GM12878 (cell line): ENCODE results near the gene LCN12.

Source experiments
- CEBPB ChIP-seq, 2 experiments: fragments of 150-350 bp in 1 of 2; IDR thresholded peaks; 2 replicates each; pipeline ENCODE4 v1.6.1; 2012 to 2014; ENCODE audit warnings: low read depth in 2 of 2, low read length in 2 of 2, borderline replicate concordance in 1 of 2, inconsistent platforms in 1 of 2
- CEBPZ ChIP-seq: fragments of 150-350 bp; IDR thresholded peaks from 2 replicates; pipeline ENCODE4 v1.6.1; 2016; ENCODE audit warnings: low read depth, low read length
- CHD4 ChIP-seq: fragments of 200-600 bp; sonication (generic); IDR thresholded peaks from 2 replicates; pipeline ENCODE4 v1.6.1; 2016; ENCODE audit warnings: mild to moderate bottlenecking
- CREM ChIP-seq: IDR thresholded peaks from 2 replicates; pipeline ENCODE4 v1.6.1; 2014; ENCODE audit warnings: antibody characterized with exemption, low read depth
- CTCF ChIP-seq, 3 experiments: IDR thresholded peaks in 2 of 3; conservative IDR thresholded peaks in 1 of 3; 2 replicates each; pipeline ENCODE4 v1.5.1; 2011; ENCODE audit warnings: low read depth in 3 of 3, low read length in 3 of 3, mild to moderate bottlenecking in 3 of 3, control low read depth in 2 of 3, moderate library complexity in 2 of 3, inconsistent platforms in 1 of 3, mixed read lengths in 1 of 3; ENCODE audit not compliant: control insufficient read depth in 2 of 3, insufficient read depth in 1 of 3; ENCODE audit errors: extremely low read depth in 1 of 3
- EP300 ChIP-seq, 2 experiments: fragments of 150-350 bp in 1 of 2; IDR thresholded peaks; 2 replicates each; pipeline ENCODE4 v1.6.1; 2011 to 2012; ENCODE audit warnings: low read depth in 2 of 2, low read length in 2 of 2, borderline replicate concordance in 1 of 2, improper control_type of control experiment in 1 of 2, inconsistent platforms in 1 of 2; ENCODE audit not compliant: control insufficient read depth in 1 of 2
- ESRRA ChIP-seq: IDR thresholded peaks from 2 replicates; pipeline ENCODE4 v1.6.1; 2012; ENCODE audit warnings: mild to moderate bottlenecking, low read length, improper control_type of control experiment
- NRF1 ChIP-seq: conservative IDR thresholded peaks from 2 replicates; pipeline ENCODE4 v1.6.1; 2011; ENCODE audit warnings: mild to moderate bottlenecking, low read depth, low read length, improper control_type of control experiment
- POLR2A ChIP-seq: IDR thresholded peaks from 2 replicates; pipeline ENCODE4 v1.6.1; 2011; ENCODE audit warnings: low read depth, mild to moderate bottlenecking, low read length
- RCOR1 ChIP-seq: conservative IDR thresholded peaks from 2 replicates; pipeline ENCODE4 v1.6.1; 2012; ENCODE audit warnings: low read depth, low read length, improper control_type of control experiment
- SIN3A ChIP-seq: IDR thresholded peaks from 2 replicates; pipeline ENCODE4 v1.6.1; 2012; ENCODE audit warnings: low read depth, low read length, improper control_type of control experiment
- SMC3 ChIP-seq: IDR thresholded peaks from 2 replicates; pipeline ENCODE4 v1.6.1; 2011; ENCODE audit warnings: low read length, improper control_type of control experiment, borderline replicate concordance
- TCF12 ChIP-seq: IDR thresholded peaks from 2 replicates; pipeline ENCODE4 v1.6.1; 2011; ENCODE audit warnings: low read depth, mild to moderate bottlenecking, low read length

- TF ChIP-seq CEBPZ (no peak), SMC3 (no peak), POLR2A (no peak), CTCF (IDR thresholded peaks at IDR 0.05 in 2 of 3, conservative IDR thresholded peaks at IDR 0.05 in 1 of 3; ENCODE audit: control insufficient read depth in 2 of 3, extremely low read depth in 1 of 3, insufficient read depth in 1 of 3, low read depth in 3 of 3, low read length in 3 of 3) (no peak), RCOR1 (no peak), CEBPB (IDR thresholded peaks at IDR 0.05; ENCODE audit: borderline replicate concordance in 1 of 2, low read depth in 2 of 2, low read length in 2 of 2) (no peak), CREM (no peak), SIN3A (no peak), NRF1 (no peak), ESRRA (no peak), TCF12 (no peak), CHD4 (no peak), EP300 (IDR thresholded peaks at IDR 0.05; ENCODE audit: borderline replicate concordance in 1 of 2, control insufficient read depth in 1 of 2, low read depth in 2 of 2, low read length in 2 of 2) (no peak)
These were observed 20.4 kb upstream of the LCN12 start for GRCh38 chr9:136931611-136932130.
